Sigmoid colon (tissue), 7 donors: ENCODE results near the gene BMPER. TPM values are rescaled to one million over a fixed set of nuclear protein-coding genes. Genes with fewer than 3 reads are reported as not detected.

Experiments used
- DNase-seq: peaks from one replicate; pipeline ENCODE4 v3.0.0-alpha.2; 2019
- H3K27ac ChIP-seq, 4 donors: fragments of 200-600 bp; sonication (generic); one replicate each; pipeline ENCODE4 v1.5.1; 2016 to 2019; ENCODE audit warnings: mild to moderate bottlenecking in 1 of 4
- H3K27me3 ChIP-seq, 3 donors: fragments of 200-600 bp; sonication (generic); one replicate each; pipeline ENCODE4 v1.5.1; 2019; ENCODE audit warnings: mild to moderate bottlenecking in 1 of 3
- H3K36me3 ChIP-seq, 4 donors: fragments of 200-600 bp; sonication (generic); one replicate each; pipeline ENCODE4 v1.5.1; 2016 to 2019
- H3K4me1 ChIP-seq, 4 donors: fragments of 200-600 bp; sonication (generic); one replicate each; pipeline ENCODE4 v1.5.1; 2017 to 2019
- H3K4me3 ChIP-seq, 4 donors: fragments of 200-600 bp; sonication (generic); one replicate each; pipeline ENCODE4 v1.5.1; 2017 to 2019; ENCODE audit warnings: mild to moderate bottlenecking in 2 of 4, moderate library complexity in 1 of 4
- H3K9me3 ChIP-seq, 4 donors: fragments of 200-600 bp in 3 of 4; sonication (generic) in 3 of 4; one replicate each; pipeline versions ENCODE4 v1.5.1 to v1.6.1; 2013 to 2019
- EP300 ChIP-seq, 4 donors: sonication (generic); formaldehyde crosslinking; IDR thresholded peaks; one replicate each; pipeline ENCODE4 v1.6.1; 2017; ENCODE audit warnings: antibody characterized with exemption in 4 of 4
- POLR2A ChIP-seq, 2 donors: fragments of 450-650 bp; IDR thresholded peaks; one replicate each; pipeline ENCODE4 v1.6.1; 2016; ENCODE audit warnings: antibody characterized with exemption in 2 of 2, mild to moderate bottlenecking in 2 of 2, moderate library complexity in 2 of 2
- POLR2AphosphoS5 ChIP-seq, 4 donors: sonication (generic); formaldehyde crosslinking; IDR thresholded peaks; one replicate each; pipeline ENCODE4 v1.6.1; 2017; ENCODE audit warnings: antibody characterized with exemption in 4 of 4
- WGBS, 2 donors: extraction: QIAGEN DNeasy Blood & Tissue Kit; methylation state at CpG; one replicate each; pipeline ENCODE4 v1.1.7; 2013; 5-methylcytosine and 5-hydroxymethylcytosine counted together
- intact Hi-C: fragments of 100-400 bp; cut with DNase I; formaldehyde crosslinking; loops from one replicate; pipeline ENCODE4 v1.15.1; 2023
- polyA plus RNA-seq, 3 donors: library from polyadenylated mRNA; stranded (reverse); fragments of 200-250 nt; gene quantifications; one replicate each; pipeline ENCODE4 v1.2.3, GENCODE V29; 2013
- total RNA-seq, 4 donors: library from RNA; depleted of rRNA; stranded (reverse); fragments of >200 nt; gene quantifications; one replicate each; pipeline ENCODE4 v1.1.0, GENCODE V29; 2016
- TF ChIP-seq, protein P1 (sequence below), 4 experiments: fragments of 450-650 bp in 3 of 4; fragments of 200-600 bp in 1 of 4; IDR thresholded peaks; one replicate each; pipeline ENCODE4 v1.5.1; 2016 to 2019; ENCODE audit warnings: antibody characterized with exemption in 4 of 4, mild to moderate bottlenecking in 3 of 4, moderate library complexity in 2 of 4
- donor health status: healthy with polysubstance abuse.
- donor health status: Bipolar disorder and iron deficiency.
- donor health status: healthy.

Gene BMPER
- total and polyA plus RNA-seq, 7 donors, result 0.51 to 3.1 (median 1.6) TPM; not detected in 1

DNA sequence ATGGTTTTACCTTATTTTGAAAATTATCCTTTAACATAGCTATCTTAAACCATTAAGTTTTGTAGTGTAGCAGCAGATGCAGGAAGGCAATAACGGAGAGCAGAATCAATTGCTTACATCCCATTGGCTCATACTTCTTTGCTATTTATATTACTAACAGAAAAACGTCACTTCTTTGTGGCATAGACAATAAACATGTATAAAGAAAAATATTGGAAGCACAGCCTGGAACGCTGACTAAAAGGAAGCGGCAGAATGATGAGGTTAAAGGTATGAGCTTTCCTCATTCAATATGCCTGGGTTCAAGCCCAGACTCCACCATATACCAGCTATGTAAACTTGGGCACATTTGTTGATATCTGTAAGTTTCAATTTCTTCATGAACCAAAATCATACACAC is 24.0 kb upstream of the BMPER start:
- H3K4me1 ChIP-seq, result peaks cover 0 to 4% (median 1%) of the 10 kb centered on the region in 4 donors
- no peak for TF ChIP-seq POLR2AphosphoS5 (IDR thresholded peaks at IDR 0.05)
- TF ChIP-seq POLR2A (IDR thresholded peaks at IDR 0.05), result no peak
- TF ChIP-seq EP300 (IDR thresholded peaks at IDR 0.05), result no peak
- TF ChIP-seq, protein P1, sequence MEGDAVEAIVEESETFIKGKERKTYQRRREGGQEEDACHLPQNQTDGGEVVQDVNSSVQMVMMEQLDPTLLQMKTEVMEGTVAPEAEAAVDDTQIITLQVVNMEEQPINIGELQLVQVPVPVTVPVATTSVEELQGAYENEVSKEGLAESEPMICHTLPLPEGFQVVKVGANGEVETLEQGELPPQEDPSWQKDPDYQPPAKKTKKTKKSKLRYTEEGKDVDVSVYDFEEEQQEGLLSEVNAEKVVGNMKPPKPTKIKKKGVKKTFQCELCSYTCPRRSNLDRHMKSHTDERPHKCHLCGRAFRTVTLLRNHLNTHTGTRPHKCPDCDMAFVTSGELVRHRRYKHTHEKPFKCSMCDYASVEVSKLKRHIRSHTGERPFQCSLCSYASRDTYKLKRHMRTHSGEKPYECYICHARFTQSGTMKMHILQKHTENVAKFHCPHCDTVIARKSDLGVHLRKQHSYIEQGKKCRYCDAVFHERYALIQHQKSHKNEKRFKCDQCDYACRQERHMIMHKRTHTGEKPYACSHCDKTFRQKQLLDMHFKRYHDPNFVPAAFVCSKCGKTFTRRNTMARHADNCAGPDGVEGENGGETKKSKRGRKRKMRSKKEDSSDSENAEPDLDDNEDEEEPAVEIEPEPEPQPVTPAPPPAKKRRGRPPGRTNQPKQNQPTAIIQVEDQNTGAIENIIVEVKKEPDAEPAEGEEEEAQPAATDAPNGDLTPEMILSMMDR (IDR thresholded peaks at IDR 0.05), result no peak
- H3K27ac ChIP-seq, result no peak overlapping the region
- DNase-seq, result no peak
- intact Hi-C loops, result no loop called here
- H3K36me3 ChIP-seq, result no peaks in the 10 kb centered on the region
- H3K9me3 ChIP-seq, result no peaks in the 10 kb centered on the region
- WGBS, 2 donors, result 71 to 86% methylated on average over 4 of the region's 4 CpGs
- H3K27me3 ChIP-seq, result no peaks in the 10 kb centered on the region
- H3K4me3 ChIP-seq, result no peak overlapping the region

DNA sequence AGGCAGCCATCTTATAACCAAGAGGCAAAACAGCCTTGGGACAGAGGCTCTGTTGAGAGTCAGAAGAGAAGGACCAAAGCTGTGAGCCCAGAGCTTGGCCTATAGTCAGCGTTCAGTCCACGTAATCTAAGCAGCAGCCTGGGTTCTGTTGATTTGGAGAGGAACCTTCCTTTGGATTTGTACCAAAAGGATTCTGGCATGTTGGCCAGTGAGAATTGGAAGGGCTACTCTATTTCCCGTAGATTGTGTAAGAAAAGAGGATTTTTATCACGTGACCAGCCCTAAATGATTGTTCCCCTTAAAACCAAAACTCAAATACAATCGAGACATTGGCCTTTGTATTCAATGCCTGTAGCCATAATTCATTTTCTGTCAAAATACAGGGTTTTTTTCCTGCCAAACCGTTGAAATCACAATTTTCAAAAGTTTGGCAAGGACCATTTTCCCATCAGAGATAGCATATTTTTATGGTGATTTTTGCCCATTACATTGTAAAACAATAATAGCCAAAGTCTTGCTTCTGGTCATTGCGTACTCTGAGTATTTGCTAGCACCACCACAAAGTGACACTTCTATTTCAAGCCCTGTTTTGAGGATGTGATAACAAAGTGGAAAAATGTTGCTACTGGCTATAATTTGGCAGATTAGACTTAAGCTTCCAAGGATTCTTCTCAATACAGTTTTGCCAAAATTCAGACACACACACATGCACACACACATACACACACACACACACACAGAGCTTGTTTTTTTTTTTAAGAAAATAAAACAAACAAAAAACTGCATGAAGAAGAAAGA is 23.1 kb upstream of the BMPER start:
- Histone ChIP-seq H3K27me3 (no peaks in the 10 kb centered on the region), H3K36me3 (no peaks in the 10 kb centered on the region), H3K4me3 (no peak overlapping the region), H3K27ac (peak overlapping the region in 1 of 4 donors; percentile 14), H3K9me3 (no peaks in the 10 kb centered on the region), H3K4me1 (peaks cover 0 to 4% (median 0%) of the 10 kb centered on the region in 4 donors)
- WGBS, 2 donors, result 74 to 78% methylated on average over 7 of the region's 7 CpGs
- peak; percentile 83 for DNase-seq
- intact Hi-C loops, result no loop called here
- TF ChIP-seq EP300 (IDR thresholded peaks at IDR 0.05) (no peak), POLR2AphosphoS5 (IDR thresholded peaks at IDR 0.05) (peak; percentile 9 to 55 (median 38))

DNA sequence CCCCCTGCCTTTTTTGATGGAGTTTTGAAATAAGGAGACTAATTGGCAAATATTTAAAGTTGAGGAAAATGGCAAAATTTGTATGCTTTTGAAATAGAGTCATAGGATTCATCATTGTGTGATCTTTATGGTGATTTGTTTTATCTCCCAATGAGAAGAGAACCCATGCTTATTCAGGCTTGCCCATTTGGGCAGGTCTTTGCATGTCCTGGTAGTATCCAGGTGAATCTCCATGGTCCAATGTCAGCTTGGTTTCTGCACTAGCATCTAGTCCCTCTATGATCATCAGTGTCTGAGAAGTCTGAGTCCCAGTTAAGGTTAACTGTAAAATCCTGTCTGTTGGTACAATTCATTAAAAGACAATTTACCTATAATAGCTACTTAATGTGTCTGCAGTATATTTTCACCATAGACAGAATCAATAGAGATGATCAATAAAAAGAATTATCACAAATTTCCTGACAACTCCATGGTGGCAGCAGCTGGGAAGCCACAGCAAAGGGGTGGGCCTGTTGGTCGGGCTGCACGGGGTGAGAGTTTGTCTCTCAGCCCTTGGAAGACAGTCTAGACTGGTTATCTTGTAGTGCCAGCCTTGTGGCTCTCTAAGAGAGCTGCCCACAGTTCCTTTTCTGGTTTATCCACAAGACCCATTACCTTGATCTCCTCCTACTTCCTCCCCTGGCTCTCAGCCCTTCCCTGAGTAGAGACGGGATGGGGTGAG is 22.2 kb upstream of the BMPER start:
- TF ChIP-seq EP300 (IDR thresholded peaks at IDR 0.05) (no peak), POLR2A (IDR thresholded peaks at IDR 0.05) (no peak), POLR2AphosphoS5 (IDR thresholded peaks at IDR 0.05) (no peak)
- TF ChIP-seq, protein P1 (IDR thresholded peaks at IDR 0.05), result no peak
- intact Hi-C loops, result no loop called here
- Histone ChIP-seq H3K27me3 (no peaks in the 10 kb centered on the region), H3K4me3 (no peak overlapping the region), H3K9me3 (no peaks in the 10 kb centered on the region), H3K27ac (no peak overlapping the region), H3K4me1 (peaks cover 0 to 4% (median 0%) of the 10 kb centered on the region in 4 donors), H3K36me3 (no peaks in the 10 kb centered on the region)
- WGBS, 2 donors, result 34 to 49% methylated on average over 3 of the region's 3 CpGs
- no peak for DNase-seq

DNA sequence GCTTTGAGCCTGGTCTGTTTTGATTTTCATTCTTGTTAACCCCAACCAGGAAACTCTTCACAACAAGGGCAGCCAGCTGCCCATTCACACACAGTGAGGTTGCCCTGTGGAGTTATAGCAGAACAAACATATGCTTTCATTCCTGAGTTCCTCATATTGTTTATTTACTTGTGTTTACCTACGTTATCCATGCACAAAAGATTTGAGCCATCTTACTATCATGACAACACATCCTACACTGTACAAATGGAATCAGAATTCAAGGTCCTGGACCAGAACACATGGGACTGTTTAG is 21.7 kb upstream of the BMPER start:
- H3K27me3 ChIP-seq, result no peaks in the 10 kb centered on the region
- intact Hi-C loops, result no loop called here
- 12 to 31% methylated on average over 1 of the region's 1 CpG for WGBS, 2 donors
- peaks cover 0 to 4% (median 0%) of the 10 kb centered on the region in 4 donors for H3K4me1 ChIP-seq
- no peak overlapping the region for H3K4me3 ChIP-seq
- DNase-seq, result no peak
- no peaks in the 10 kb centered on the region for H3K9me3 ChIP-seq
- no peaks in the 10 kb centered on the region for H3K36me3 ChIP-seq
- TF ChIP-seq POLR2A (IDR thresholded peaks at IDR 0.05) (no peak), POLR2AphosphoS5 (IDR thresholded peaks at IDR 0.05) (no peak), EP300 (IDR thresholded peaks at IDR 0.05) (no peak)
- TF ChIP-seq, protein P1 (IDR thresholded peaks at IDR 0.05), result no peak
- no peak overlapping the region for H3K27ac ChIP-seq
